A673 (cell line): Measurements from ENCODE around the gene ACVR1B. TPM values are rescaled to one million over a fixed set of nuclear protein-coding genes. Genes with fewer than 3 reads are reported as not detected.

Source experiments
- BruUV-seq: library from RNA; stranded (reverse); fragments of 400-500 nt; replicated peaks from 2 replicates; lab custom pipeline; 2021; lab: Mats Ljungman, UMichigan
- CTCF ChIA-PET: fragments of 300-600 bp; sonication (Branson Sonifier 250); formaldehyde crosslinking; loops from one replicate; lab custom pipeline; 2022; ENCODE audit warnings: antibody characterized with exemption; lab: Charles Lee
- POLR2A ChIA-PET: fragments of 300-600 bp; sonication (Branson Sonifier 250); formaldehyde crosslinking; loops from one replicate; lab custom pipeline; 2022; ENCODE audit warnings: antibody characterized with exemption; ENCODE audit not compliant: low non-redundant PET; lab: Charles Lee
- DNase-seq: peaks from one replicate; pipeline ENCODE4 v3.0.0-alpha.2; 2015; ENCODE audit warnings: low spot score
- H3K27ac ChIP-seq: fragments of 200-600 bp; sonication (generic); 2 replicates; pipeline ENCODE4 v1.5.1; 2016; ENCODE audit warnings: mixed run types, low read depth, mild to moderate bottlenecking, mixed read lengths, antibody characterized with exemption, low read length; ENCODE audit not compliant: poor library complexity, severe bottlenecking
- H3K27me3 ChIP-seq: fragments of 200-600 bp; sonication (generic); replicated peaks from 2 replicates; pipeline ENCODE4 v1.6.1; 2017; ENCODE audit warnings: mixed run types, low read depth, mild to moderate bottlenecking, mixed read lengths, antibody characterized with exemption, low read length; ENCODE audit not compliant: insufficient read depth, poor library complexity
- H3K36me3 ChIP-seq: fragments of 200-600 bp; sonication (generic); 2 replicates; pipeline ENCODE4 v1.6.1; 2016; ENCODE audit warnings: mixed run types, mild to moderate bottlenecking, mixed read lengths, antibody characterized with exemption, low read length; ENCODE audit not compliant: insufficient read depth, poor library complexity, severe bottlenecking
- H3K4me1 ChIP-seq: fragments of 200-600 bp; sonication (generic); 2 replicates; pipeline ENCODE4 v1.6.1; 2017; ENCODE audit warnings: mixed run types, mild to moderate bottlenecking, mixed read lengths, antibody characterized with exemption, low read length; ENCODE audit not compliant: insufficient read depth, poor library complexity, severe bottlenecking
- H3K4me3 ChIP-seq: fragments of 200-600 bp; sonication (generic); 2 replicates; pipeline ENCODE4 v1.5.1; 2016; ENCODE audit warnings: low read depth, mixed run types, mild to moderate bottlenecking, mixed read lengths, low read length; ENCODE audit not compliant: poor library complexity, severe bottlenecking
- H3K9me3 ChIP-seq: fragments of 200-600 bp; sonication (generic); 2 replicates; pipeline ENCODE4 v1.6.1; 2016; ENCODE audit warnings: mixed run types, low read depth, mild to moderate bottlenecking, mixed read lengths, antibody characterized with exemption, low read length; ENCODE audit not compliant: poor library complexity, severe bottlenecking
- CTCF ChIP-seq: fragments of 300-800, 200-600 bp; sonication (generic); conservative IDR thresholded peaks from 2 replicates; pipeline ENCODE4 v1.5.1; 2017; ENCODE audit warnings: low read depth, mild to moderate bottlenecking, antibody characterized with exemption, low read length, moderate library complexity, mixed read lengths
- EZH2 ChIP-seq: fragments of 200-600 bp; sonication (generic); IDR thresholded peaks from 2 replicates; pipeline ENCODE4 v1.6.1; 2017; ENCODE audit warnings: borderline replicate concordance, low read depth, mild to moderate bottlenecking, mixed read lengths, antibody characterized with exemption, low read length; ENCODE audit not compliant: poor library complexity, severe bottlenecking
- intact Hi-C: fragments of 100-400 bp; cut with micrococcal nuclease; formaldehyde crosslinking; loops from one replicate; pipeline ENCODE4 v1.10.0; 2022; ENCODE audit not compliant: unreplicated experiment
- total RNA-seq: library from RNA; stranded (reverse); gene quantifications from 2 replicates; pipeline ENCODE4 v1.2.3, GENCODE V29; 2021

Gene ACVR1B
- total RNA-seq, 1 experiment from 2014 or later = 27.4 TPM

- Histone ChIP-seq H3K4me3 (peak overlapping the region; percentile 38), H3K27ac (no peak overlapping the region), H3K4me1 (peaks cover 33% of the 10 kb centered on the region), H3K27me3 (no peaks in the 10 kb centered on the region), H3K36me3 (no peaks in the 10 kb centered on the region), H3K9me3 (no peaks in the 10 kb centered on the region)
- TF ChIP-seq EZH2 (no peak), CTCF (no peak)
- CTCF ChIA-PET = interaction anchor here (0.9 kb wide), 1 partner anchor 118 kb away, joined by 3 read pairs; no protein-coding TSS in a partner anchor
- intact Hi-C loops = no loop called here
- POLR2A ChIA-PET = no interaction called here
- DNase-seq = no peak
- no TSS peak for BruUV-seq
Measured at GRCh38 chr12:51907856-51908425, 43.6 kb upstream of the ACVR1B start.

GRCh38 chr12:51908876-51909592 is 42.5 kb upstream of the ACVR1B start:
- Histone ChIP-seq H3K27me3 (no peaks in the 10 kb centered on the region), H3K4me3 (no peak overlapping the region), H3K36me3 (no peaks in the 10 kb centered on the region), H3K27ac (no peak overlapping the region), H3K9me3 (no peaks in the 10 kb centered on the region), H3K4me1 (peaks cover 33% of the 10 kb centered on the region)
- intact Hi-C loops = no loop called here
- CTCF ChIA-PET = no interaction called here
- no TSS peak for BruUV-seq
- no peak for TF ChIP-seq EZH2
- TF ChIP-seq CTCF = no peak
- POLR2A ChIA-PET = no interaction called here
- no peak for DNase-seq

GRCh38 chr12:51910168-51910567 is 41.3 kb upstream of the ACVR1B start:
- ChIA-PET POLR2A (no interaction called here), CTCF (no interaction called here)
- no TSS peak for BruUV-seq
- H3K4me1 ChIP-seq = peaks cover 32% of the 10 kb centered on the region
- H3K27ac ChIP-seq = no peak overlapping the region
- no peaks in the 10 kb centered on the region for H3K27me3 ChIP-seq
- no peaks in the 10 kb centered on the region for H3K36me3 ChIP-seq
- TF ChIP-seq EZH2 (no peak), CTCF (no peak)
- no peak overlapping the region for H3K4me3 ChIP-seq
- no peaks in the 10 kb centered on the region for H3K9me3 ChIP-seq
- peak; percentile 50 for DNase-seq
- intact Hi-C loops = no loop called here
